GM21717 (cell line): ENCODE measurements around the gene RHBDF2.

Experiments
- ATAC-seq: cut with Tn5 transposase; IDR thresholded peaks from one replicate; pipeline ENCODE4 v1.9.1; 2021; ENCODE audit warnings: mild to moderate bottlenecking, moderate library complexity; ENCODE audit not compliant: unreplicated experiment

The RHBDF2 gene

GRCh38 chr17:76501018-76501826 lies at the start of gene RHBDF2:
RHBDF2 (minus strand) TSS chr17:76501423; CDS start chr17:76481524, 19,899 bp downstream.
- peak; percentile 67 for ATAC-seq

- ATAC-seq, result no peak
Measured at GRCh38 chr17:76549539-76549938, 48.3 kb upstream of the RHBDF2 start.

- ATAC-seq, result no peak
Measured at GRCh38 chr17:76549215-76549518, 47.9 kb upstream of the RHBDF2 start.

DNA sequence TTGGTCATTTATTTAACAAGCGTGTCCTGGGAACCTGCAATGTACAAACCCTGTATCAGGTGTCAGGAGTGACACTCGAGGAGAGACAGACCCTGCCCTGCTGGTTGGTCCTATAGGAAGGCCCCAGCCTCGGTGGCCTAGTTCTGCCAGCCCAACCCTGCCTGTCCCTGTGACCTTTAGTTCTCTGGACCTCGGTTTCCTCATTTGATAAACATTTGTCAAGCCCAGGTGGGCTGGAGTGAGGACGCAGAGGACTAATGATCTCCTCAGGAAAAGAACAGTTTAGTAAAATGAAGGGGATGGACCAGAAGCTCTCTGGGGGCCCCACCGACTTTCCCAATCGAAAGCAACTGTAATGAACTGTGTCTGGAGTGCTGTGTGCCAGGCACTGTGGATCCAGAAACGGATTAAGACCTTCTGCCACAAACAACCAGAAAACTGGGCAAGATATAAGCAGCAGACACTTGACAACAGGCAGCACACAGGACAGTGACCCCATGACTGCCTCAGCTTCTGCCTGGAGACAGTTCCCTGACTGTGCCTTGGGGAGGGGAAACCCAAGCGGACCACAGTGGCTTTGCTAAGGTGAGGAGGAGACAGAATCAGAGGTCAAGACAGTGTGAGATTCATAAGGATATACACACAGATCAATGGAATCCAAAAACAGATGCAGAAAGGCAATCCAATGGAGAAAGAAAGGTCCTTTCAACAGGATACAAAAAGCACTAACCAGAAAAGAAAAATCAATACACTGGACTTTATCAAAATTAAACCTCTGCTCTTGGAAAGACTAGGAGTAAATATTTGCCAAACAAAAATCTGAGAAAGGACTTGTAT lies 47.4 kb upstream of the RHBDF2 start:
- no peak for ATAC-seq

- ATAC-seq, result no peak
Measured at GRCh38 chr17:76547642-76548202, 46.5 kb upstream of the RHBDF2 start.

- no peak for ATAC-seq
Measured at GRCh38 chr17:76547183-76547641, 46.0 kb upstream of the RHBDF2 start.

- no peak for ATAC-seq
Measured at GRCh38 chr17:76546556-76547182, 45.4 kb upstream of the RHBDF2 start.

DNA sequence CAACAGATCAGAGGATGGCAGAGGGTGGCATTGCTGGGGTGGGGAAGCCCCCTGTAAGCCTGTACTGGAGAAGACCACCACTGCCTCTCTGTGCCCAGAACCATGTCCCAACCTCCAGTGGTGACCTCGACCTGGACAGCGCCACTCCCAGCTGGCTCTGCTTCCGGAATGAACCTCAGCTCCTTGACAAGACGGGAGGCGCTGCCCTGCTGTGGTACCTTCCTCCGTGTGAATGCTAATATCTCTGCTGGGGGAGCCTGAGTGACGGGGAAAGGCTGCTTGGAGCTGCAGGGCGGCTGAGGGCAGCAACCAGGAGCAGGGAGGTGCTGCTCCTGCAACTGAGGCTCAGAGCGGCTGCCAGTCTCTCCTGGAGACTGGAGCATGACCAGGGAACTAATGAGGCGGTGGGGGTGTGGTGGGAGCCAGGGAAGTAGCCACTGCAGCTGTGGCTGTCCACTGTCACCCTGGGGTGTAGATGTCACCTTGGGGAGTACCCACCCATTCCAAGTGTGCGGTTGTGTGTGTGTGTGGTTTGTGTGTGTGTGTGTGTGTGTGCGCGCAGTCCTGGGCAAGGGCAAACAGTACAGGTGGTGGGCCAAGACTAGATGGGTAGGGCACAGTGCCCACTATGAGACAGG lies 44.8 kb upstream of the RHBDF2 start:
- no peak for ATAC-seq

DNA sequence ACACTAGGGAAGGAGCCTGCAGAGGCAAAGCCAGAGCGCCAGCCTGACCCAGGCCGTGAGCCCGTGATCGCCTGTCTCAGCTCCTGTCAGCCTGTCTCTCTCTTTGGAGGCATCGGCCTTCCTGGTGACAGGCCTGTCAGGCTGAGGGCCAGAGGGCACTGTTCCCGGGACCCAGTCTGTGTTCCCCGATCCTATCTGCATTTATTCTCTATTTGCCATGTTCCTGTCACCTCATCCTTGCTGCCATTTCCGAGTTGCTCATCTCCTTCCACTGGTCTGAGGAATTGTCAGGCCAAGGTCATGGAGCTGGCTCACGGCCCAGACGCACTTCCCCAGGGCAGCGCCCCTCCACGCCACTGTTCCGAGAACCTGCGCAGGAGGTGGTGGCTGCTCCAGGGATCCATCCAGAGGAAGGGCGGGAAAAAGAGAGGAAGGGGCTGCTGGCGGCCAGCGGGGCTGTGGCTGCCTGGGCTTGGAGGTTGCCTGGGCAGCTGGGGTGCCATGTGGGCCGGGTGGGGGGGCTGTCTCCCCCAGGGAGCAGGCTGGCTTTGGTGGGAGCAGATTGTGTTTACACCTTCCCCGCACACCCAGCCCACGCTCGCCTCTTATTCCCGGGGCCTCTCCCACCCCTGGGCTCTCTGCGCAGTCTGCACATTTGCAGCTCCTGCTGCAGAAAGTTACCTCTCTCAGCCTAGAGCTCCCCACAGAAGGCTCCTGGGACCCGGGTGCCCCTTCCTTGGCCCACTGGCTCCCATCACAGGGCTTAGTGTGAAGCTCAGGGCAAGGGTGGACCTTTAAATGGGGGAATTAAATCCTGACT lies 43.5 kb upstream of the RHBDF2 start:
- no peak for ATAC-seq

GRCh38 chr17:76543826-76544545 lies 42.8 kb upstream of the RHBDF2 start:
- no peak for ATAC-seq

DNA sequence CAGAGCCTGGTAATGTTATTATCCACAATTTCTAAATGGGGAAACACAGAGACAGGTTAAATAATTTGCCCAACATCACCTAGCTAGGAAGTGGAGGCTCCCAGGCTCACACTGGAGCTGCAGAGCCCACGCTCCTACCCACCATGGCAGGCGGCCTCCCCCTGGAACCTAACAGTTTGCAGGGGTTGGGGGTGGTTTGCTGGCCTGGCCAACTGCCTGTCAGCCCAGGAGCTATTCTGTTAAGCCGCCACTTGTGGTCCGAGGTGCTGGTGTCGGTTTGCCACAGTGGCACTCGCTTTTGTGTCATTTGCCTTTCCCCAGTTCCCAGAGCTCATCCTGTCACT lies 42.2 kb upstream of the RHBDF2 start:
- ATAC-seq, result no peak

- ATAC-seq, result no peak
Measured at GRCh38 chr17:76542984-76543383, 41.8 kb upstream of the RHBDF2 start.

DNA sequence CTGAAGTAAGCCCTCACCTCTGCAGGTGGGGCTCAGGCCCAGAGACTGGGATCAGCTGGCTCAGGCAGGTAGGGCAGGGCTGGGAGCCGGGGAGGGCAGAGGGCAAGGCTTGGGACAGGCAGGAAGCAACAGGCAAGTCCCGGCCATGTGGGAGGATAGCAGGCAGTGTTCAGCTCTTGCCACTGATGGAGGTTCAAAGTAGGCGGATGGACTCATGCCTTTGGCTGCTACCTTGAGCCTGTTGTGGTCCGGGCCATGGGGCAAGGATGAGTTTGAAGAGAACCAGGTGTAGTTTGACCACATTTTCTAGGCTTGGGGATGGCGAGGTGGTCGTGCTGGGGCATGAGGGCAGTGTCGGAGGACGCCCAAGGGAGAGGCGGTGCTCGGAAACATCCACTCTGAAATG lies 41.3 kb upstream of the RHBDF2 start:
- ATAC-seq, result no peak

- ATAC-seq, result no peak
Measured at GRCh38 chr17:76541739-76542454, 40.7 kb upstream of the RHBDF2 start.

DNA sequence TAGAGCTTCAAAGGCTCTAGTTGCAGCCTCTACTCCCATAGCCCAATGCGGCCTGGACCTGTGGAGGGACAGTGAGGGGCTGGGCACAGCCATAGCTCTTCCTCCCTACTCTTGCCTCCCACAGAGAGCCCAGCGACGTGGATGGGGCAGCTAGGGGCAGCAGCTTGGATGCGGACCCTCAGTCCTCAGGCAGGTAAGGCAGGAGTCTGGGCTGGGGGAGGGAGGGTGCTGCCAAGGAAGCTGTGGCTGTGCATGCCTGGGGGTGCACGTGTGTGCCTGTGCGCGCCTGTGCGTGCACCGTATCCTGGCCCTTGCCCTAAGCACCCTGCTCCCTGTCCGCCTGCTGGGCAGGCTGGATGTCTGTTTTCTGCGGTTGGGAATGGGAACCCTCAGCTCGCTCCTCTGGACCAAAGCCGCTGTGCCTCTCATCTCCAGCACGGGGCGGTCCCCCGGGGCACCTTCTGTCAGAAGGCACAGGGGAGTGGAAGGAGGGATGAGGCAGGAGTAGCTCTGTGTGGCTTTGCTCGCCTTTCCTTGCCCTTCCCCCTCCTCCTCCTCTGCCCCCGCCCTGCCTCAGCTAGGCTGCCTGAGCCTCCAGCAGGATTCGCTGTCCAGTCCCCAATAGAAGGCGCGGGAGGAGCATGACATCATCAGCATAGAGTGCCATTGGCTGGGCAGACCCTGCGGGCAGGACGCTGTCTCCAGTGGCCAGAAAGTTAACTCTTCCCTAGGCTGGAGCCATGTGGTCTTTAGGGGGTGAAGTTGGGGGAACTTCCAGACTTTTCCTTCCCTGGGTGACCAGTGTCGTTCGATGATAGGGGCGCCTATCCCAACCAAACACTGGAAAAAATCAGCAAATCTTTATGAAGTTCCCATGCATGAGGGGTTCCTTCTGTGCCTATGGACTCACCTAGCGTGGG lies 39.4 kb upstream of the RHBDF2 start:
- no peak for ATAC-seq

DNA sequence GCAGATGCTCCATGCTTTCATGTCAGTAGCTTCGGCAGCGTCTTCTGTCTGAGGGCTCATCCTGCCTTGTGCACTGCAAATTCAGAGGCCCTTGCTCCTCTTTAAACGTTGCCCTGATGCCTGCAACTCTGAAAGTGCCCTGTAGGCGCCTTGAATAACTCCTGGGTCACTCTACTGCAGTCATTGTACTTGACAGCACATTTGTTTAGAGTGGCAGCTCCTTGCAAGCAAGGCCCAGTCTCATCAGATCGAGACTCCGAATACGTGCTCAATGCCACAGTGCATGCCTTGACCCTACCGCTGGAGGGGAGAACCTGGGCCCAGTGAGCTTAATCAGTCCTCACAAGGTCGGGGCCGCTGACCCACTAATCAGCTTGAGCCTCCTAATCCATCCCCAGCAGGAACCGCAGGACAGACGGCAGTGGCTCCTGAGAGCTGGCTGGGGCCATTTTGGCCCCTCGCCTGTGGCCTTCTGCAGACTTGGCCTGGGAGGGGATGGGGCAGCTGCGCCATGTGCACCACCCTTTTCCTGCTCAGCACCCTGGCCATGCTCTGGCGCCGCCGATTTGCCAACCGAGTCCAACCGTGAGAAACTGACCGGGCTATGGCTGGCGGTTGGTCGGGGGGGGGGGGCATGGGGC lies 38.5 kb upstream of the RHBDF2 start, which contains the start of gene PRCD:
Gene PRCD (plus strand): TSS at position 414 of the 641 bp plus-strand sequence. CDS start 98 bp downstream, at position 512.
- ATAC-seq, result no peak

DNA sequence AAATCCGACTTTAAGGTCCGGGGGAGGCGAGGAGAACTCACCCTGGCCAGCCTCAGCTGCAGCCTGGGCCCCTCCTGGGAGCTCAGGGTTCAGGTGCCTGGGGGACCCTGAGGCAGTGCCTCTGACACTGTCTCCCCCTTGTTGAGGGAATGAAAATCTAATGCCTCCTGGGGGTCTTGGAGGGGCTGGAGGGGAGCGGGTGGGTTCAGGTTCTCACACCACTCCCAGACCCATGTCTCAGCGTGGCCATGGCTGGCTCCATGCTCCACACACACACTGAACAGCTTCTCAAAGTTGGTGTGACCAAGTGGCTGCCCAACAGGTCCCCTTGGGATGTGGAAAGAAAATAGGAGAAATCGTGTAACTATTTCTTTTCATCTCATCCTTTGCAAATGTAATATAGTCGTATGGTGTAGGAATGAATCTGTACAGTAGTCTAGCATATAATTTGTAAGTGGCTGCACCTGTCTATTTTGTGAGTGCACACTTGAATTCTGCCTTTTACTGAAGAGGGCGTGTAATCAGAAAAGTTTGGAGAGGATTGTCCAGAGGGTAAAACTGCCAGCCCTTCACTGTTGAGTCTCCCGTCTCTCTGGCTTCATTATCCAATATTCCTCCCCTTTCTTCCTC lies 37.8 kb upstream of the RHBDF2 start:
- no peak for ATAC-seq
